ENCODE measurements around the gene KLK11.

The KLK11 gene

GRCh38 chr19:50983625-50984292 is 42.7 kb downstream of the KLK11 start, which contains the start of gene KLK7:
Gene KLK7 (minus strand): TSS chr19:50983917. CDS start chr19:50982399, 1,518 bp downstream.
- no peak within 1 kb of the TSS for H3K4me3 ChIP-seq (ENCODE audit: low read depth, low read length)
- TF ChIP-seq, protein P1, sequence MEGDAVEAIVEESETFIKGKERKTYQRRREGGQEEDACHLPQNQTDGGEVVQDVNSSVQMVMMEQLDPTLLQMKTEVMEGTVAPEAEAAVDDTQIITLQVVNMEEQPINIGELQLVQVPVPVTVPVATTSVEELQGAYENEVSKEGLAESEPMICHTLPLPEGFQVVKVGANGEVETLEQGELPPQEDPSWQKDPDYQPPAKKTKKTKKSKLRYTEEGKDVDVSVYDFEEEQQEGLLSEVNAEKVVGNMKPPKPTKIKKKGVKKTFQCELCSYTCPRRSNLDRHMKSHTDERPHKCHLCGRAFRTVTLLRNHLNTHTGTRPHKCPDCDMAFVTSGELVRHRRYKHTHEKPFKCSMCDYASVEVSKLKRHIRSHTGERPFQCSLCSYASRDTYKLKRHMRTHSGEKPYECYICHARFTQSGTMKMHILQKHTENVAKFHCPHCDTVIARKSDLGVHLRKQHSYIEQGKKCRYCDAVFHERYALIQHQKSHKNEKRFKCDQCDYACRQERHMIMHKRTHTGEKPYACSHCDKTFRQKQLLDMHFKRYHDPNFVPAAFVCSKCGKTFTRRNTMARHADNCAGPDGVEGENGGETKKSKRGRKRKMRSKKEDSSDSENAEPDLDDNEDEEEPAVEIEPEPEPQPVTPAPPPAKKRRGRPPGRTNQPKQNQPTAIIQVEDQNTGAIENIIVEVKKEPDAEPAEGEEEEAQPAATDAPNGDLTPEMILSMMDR (IDR thresholded peaks at IDR 0.05; ENCODE audit: low read depth, low read length, missing control alignments) = no peak
- DNase-seq (ENCODE audit: low read depth) = no peak

GRCh38 chr19:50982186-50982585 is 44.2 kb downstream of the KLK11 start:
- no peak for DNase-seq (ENCODE audit: low read depth)
- TF ChIP-seq, protein P1 (IDR thresholded peaks at IDR 0.05; ENCODE audit: low read depth, low read length, missing control alignments) = no peak
- H3K4me3 ChIP-seq (ENCODE audit: low read depth, low read length) = no peak overlapping the region

DNA sequence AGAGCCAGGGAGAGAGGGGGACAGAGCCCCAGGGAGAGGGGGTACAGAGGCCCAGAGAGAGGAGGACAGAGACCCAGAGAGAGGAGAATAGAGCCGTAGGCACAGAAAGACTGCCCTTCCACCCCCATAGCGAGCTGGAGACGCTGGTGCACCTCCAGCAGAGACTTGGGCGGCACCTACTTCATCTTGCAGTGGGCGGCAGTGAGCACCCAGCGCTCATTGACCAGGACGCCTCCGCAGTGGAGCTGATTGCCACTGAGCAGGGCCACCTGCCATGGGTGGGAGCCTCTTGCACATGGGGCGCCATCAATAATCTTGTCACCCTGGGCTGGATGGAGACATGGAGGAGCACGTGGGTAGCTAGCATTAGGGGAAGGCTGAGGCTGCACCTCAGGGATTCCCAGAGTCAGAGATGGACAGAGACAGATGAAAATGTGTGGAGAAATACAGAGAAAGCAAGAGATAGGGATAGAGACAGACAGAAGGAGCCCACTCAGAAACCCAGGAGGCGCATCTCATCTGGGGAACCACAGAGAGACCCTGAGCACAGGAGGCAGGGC is 44.7 kb downstream of the KLK11 start:
- no peak overlapping the region for H3K4me3 ChIP-seq (ENCODE audit: low read depth, low read length)
- TF ChIP-seq, protein P1 (IDR thresholded peaks at IDR 0.05; ENCODE audit: low read depth, low read length, missing control alignments) = no peak
- DNase-seq (ENCODE audit: low read depth) = no peak

- H3K4me3 ChIP-seq (ENCODE audit: low read depth, low read length) = no peak overlapping the region
- TF ChIP-seq, protein P1 (IDR thresholded peaks at IDR 0.05; ENCODE audit: low read depth, low read length, missing control alignments) = no peak
- no peak for DNase-seq (ENCODE audit: low read depth)
Measured at GRCh38 chr19:50980208-50980607, 46.2 kb downstream of the KLK11 start.

DNA sequence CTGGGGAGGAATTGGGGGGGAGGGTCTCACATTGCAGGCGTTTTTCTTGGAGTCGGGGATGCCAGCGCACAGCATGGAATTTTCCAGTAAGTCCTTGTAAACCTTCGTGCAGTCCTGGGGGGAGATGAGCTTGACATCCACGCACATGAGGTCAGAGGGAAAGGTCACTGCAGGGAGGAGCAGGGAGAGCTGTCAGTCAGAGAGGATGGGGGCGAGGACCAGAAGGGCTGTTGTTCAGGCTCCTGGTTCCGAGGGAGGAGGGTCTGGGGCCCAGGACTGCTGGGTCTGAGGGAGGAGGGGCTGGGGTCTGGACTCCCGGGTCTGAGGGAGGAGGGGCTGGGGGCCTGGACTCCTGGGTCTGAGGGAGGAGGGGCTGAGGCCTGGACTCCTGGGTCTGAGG is 46.7 kb downstream of the KLK11 start:
- H3K4me3 ChIP-seq (ENCODE audit: low read depth, low read length) = no peak overlapping the region
- TF ChIP-seq, protein P1 (IDR thresholded peaks at IDR 0.05; ENCODE audit: low read depth, low read length, missing control alignments) = no peak
- no peak for DNase-seq (ENCODE audit: low read depth)

GRCh38 chr19:50978772-50979390 is 47.5 kb downstream of the KLK11 start:
- no peak for DNase-seq (ENCODE audit: low read depth)
- H3K4me3 ChIP-seq (ENCODE audit: low read depth, low read length) = no peak overlapping the region
- TF ChIP-seq, protein P1 (IDR thresholded peaks at IDR 0.05; ENCODE audit: low read depth, low read length, missing control alignments) = no peak

Data from GM12864 (cell line).